ENCODE measurements around the gene LHPP. TPM values are rescaled to one million over a fixed set of nuclear protein-coding genes. Genes with fewer than 3 reads are reported as not detected.

LHPP gene
- total and polyA plus RNA-seq, 10 of the 15 experiments (the other 5 are each of a cell fraction or from before 2014, with no cell fraction given), result 0.79 to 9.8 (median 6.7) TPM

DNA sequence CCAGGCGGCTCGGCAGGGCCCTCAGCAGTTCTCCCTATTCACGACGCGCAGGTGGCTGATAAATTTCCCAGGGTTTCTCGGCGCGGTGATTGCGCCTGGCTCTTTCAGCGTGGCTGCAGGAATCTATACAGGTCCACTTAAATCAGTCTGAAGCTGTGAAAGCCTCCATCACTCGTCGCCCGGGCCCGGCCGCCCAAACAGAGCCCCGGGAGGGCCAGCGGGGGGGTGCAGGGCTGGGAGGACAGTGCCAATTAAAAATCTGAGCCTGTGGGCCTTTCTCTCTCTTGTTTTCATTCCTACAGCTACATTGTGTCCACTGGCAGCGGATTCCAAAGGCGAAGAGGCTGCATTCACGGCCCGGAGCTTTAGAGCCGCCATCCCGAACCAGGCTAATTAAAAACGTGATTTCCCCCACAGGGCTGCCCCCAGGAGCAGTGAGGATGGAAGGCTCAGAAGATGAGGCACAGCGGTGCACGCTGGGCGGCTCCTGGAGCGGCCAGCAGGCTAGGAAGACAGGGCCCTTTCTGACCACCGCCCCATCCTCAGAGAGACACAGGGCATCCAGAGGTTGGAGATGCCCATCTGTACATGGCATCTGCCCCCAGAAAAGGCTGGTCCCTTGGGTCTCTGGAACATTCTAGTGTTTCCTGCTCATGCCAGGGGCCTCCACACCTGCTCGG lies 181.8 kb downstream of the LHPP start:
- ChIA-PET RAD21 (ENCODE audit: unreplicated experiment) (interaction anchor here (1.0 to 2.7 kb wide), 5 partner anchors 23 to 108 kb away, joined by 3 to 14 read pairs (median 3); no protein-coding TSS in a partner anchor), SMC1A (ENCODE audit: uncharacterized antibody, unreplicated experiment) (interaction anchor here (1.0 to 8.4 kb wide), 9 partner anchors 9 to 98 kb away, joined by 3 to 81 read pairs (median 4); no protein-coding TSS in a partner anchor), POLR2A (interaction anchor here (0.6 to 0.7 kb wide), 3 partner anchors 53 to 694 kb away, joined by 3 to 10 read pairs (median 3); no protein-coding TSS in a partner anchor), CTCF (interaction anchor here (1.0 to 4.4 kb wide), 5 partner anchors 44 to 109 kb away, joined by 3 to 30 read pairs (median 3); no protein-coding TSS in a partner anchor)
- H3K27me3 ChIP-seq (replicated peaks in 1 of 2; ENCODE audit: control insufficient read depth in 2 of 2, insufficient read depth in 2 of 2, low read length in 1 of 2), result no peaks in the 10 kb centered on the region
- H3K4me2 ChIP-seq (ENCODE audit: control insufficient read depth, insufficient read depth), result no peak overlapping the region
- H4K20me1 ChIP-seq (ENCODE audit: control insufficient read depth, insufficient read depth), result no peaks in the 10 kb centered on the region
- H3K79me2 ChIP-seq (ENCODE audit: control insufficient read depth, insufficient read depth, low read length), result peaks cover 14% of the 10 kb centered on the region
- H3K4me3 ChIP-seq, result no peak overlapping the region
- no peaks in the 10 kb centered on the region for H3K9me3 ChIP-seq (replicated peaks; ENCODE audit: control insufficient read depth, insufficient read depth, low read length)
- no TSS peak for BruUV-seq (replicated peaks)
- 98% methylated on average over 30 of the region's 30 CpGs for WGBS (ENCODE audit: insufficient coverage, insufficient replicate concordance, low lambda C conversion rate, missing lambda C conversion rate)
- FAIRE-seq (no peak), DNase-seq (ENCODE audit: low read depth, low spot score) (no peak), ATAC-seq (no peak)
- H3K36me3 ChIP-seq (ENCODE audit: control insufficient read depth in 2 of 2, insufficient read depth in 2 of 2, low read length in 1 of 2), result peaks cover 0 to 4% of the 10 kb centered on the region in 2 experiments; a peak in 3 of 4 replicates
- in situ Hi-C loops (cut with MboI) (no loop called here), intact Hi-C loops (cut with micrococcal nuclease; ENCODE audit: unreplicated experiment) (loop anchor here (5.0 kb wide), 1 partner anchor 99 kb away; the partner anchor contains the start of gene FAM53B)
- no peak overlapping the region for H3K27ac ChIP-seq (ENCODE audit: control insufficient read depth, insufficient read depth)
- peaks cover 35% of the 10 kb centered on the region for H3K4me1 ChIP-seq (ENCODE audit: control insufficient read depth, insufficient read depth, low read length)
- TF ChIP-seq EGR1 (IDR thresholded peaks at IDR 0.05; ENCODE audit: borderline replicate concordance in 1 of 2, low read depth in 2 of 2, low read length in 2 of 2), result no peak
- TF ChIP-seq BACH1 (IDR thresholded peaks at IDR 0.05; ENCODE audit: borderline replicate concordance), result no peak
- TF ChIP-seq KAT2A (conservative IDR thresholded peaks at IDR 0.05; ENCODE audit: control insufficient read depth, low read depth, low read length), result no peak
- TF ChIP-seq, protein P1, sequence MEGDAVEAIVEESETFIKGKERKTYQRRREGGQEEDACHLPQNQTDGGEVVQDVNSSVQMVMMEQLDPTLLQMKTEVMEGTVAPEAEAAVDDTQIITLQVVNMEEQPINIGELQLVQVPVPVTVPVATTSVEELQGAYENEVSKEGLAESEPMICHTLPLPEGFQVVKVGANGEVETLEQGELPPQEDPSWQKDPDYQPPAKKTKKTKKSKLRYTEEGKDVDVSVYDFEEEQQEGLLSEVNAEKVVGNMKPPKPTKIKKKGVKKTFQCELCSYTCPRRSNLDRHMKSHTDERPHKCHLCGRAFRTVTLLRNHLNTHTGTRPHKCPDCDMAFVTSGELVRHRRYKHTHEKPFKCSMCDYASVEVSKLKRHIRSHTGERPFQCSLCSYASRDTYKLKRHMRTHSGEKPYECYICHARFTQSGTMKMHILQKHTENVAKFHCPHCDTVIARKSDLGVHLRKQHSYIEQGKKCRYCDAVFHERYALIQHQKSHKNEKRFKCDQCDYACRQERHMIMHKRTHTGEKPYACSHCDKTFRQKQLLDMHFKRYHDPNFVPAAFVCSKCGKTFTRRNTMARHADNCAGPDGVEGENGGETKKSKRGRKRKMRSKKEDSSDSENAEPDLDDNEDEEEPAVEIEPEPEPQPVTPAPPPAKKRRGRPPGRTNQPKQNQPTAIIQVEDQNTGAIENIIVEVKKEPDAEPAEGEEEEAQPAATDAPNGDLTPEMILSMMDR (IDR thresholded peaks at IDR 0.05 in 2 of 3, conservative IDR thresholded peaks at IDR 0.05 in 1 of 3; ENCODE audit: control insufficient read depth in 2 of 3, extremely low read depth in 1 of 3, insufficient read depth in 1 of 3, low read depth in 3 of 3, low read length in 3 of 3), result no peak
- no peak for TF ChIP-seq MTA2 (IDR thresholded peaks at IDR 0.05; ENCODE audit: low read depth)
- no peak for TF ChIP-seq KLF5 (IDR thresholded peaks at IDR 0.05; ENCODE audit: partially characterized antibody)
- no peak for TF ChIP-seq MTA3 (IDR thresholded peaks at IDR 0.05; ENCODE audit: borderline replicate concordance, low read length)
- TF ChIP-seq, protein P2, sequence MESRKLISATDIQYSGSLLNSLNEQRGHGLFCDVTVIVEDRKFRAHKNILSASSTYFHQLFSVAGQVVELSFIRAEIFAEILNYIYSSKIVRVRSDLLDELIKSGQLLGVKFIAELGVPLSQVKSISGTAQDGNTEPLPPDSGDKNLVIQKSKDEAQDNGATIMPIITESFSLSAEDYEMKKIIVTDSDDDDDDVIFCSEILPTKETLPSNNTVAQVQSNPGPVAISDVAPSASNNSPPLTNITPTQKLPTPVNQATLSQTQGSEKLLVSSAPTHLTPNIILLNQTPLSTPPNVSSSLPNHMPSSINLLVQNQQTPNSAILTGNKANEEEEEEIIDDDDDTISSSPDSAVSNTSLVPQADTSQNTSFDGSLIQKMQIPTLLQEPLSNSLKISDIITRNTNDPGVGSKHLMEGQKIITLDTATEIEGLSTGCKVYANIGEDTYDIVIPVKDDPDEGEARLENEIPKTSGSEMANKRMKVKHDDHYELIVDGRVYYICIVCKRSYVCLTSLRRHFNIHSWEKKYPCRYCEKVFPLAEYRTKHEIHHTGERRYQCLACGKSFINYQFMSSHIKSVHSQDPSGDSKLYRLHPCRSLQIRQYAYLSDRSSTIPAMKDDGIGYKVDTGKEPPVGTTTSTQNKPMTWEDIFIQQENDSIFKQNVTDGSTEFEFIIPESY (IDR thresholded peaks at IDR 0.05), result no peak
- TF ChIP-seq, protein P3, sequence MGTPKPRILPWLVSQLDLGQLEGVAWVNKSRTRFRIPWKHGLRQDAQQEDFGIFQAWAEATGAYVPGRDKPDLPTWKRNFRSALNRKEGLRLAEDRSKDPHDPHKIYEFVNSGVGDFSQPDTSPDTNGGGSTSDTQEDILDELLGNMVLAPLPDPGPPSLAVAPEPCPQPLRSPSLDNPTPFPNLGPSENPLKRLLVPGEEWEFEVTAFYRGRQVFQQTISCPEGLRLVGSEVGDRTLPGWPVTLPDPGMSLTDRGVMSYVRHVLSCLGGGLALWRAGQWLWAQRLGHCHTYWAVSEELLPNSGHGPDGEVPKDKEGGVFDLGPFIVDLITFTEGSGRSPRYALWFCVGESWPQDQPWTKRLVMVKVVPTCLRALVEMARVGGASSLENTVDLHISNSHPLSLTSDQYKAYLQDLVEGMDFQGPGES (IDR thresholded peaks at IDR 0.05), result no peak
- no peak for TF ChIP-seq ZNF207 (IDR thresholded peaks at IDR 0.05; ENCODE audit: borderline replicate concordance)
- no peak for TF ChIP-seq EED (IDR thresholded peaks at IDR 0.05; ENCODE audit: low read depth)
- TF ChIP-seq JUNB (IDR thresholded peaks at IDR 0.05), result no peak
- TF ChIP-seq NR2F1 (conservative IDR thresholded peaks at IDR 0.05), result no peak
- no peak for TF ChIP-seq TCF7 (IDR thresholded peaks at IDR 0.05; ENCODE audit: borderline replicate concordance)
- no peak overlapping the region for H3K9ac ChIP-seq (ENCODE audit: control insufficient read depth, insufficient read depth, low read length)
- no peak overlapping the region for H2AFZ ChIP-seq (ENCODE audit: control insufficient read depth, low read depth, low read length)
